MCF 10A (cell line): ENCODE measurements around the gene SPSB4. TPM values are rescaled to one million over a fixed set of nuclear protein-coding genes. Genes with fewer than 3 reads are reported as not detected.

Experiments used
- BruUV-seq: library from RNA; stranded (reverse); fragments of 400-500 nt; replicated peaks from 2 replicates; lab custom pipeline; 2021; lab: Mats Ljungman, UMichigan
- CTCF ChIA-PET: fragments of 300-600 bp; sonication (Branson Sonifier 250); formaldehyde crosslinking; extraction: SDS; loops from one replicate; lab custom pipeline; 2021; ENCODE audit warnings: antibody characterized with exemption, inconsistent platforms; lab: Yijun Ruan, JAX
- POLR2A ChIA-PET: fragments of 300-600, 350-650 bp; sonication (Branson Sonifier 250); formaldehyde crosslinking; extraction: SDS; loops from one replicate; lab custom pipeline; 2020; ENCODE audit warnings: antibody characterized with exemption, inconsistent platforms; lab: Yijun Ruan, JAX
- DNase-seq: peaks from one replicate; pipeline ENCODE4 v3.0.0-alpha.2; 2018; ENCODE audit not compliant: unreplicated experiment
- H3K27ac Mint-ChIP-seq: one replicate; pipeline ENCODE4 v1.8.0; 2022; ENCODE audit warnings: mild to moderate bottlenecking, low read depth, mixed read lengths; ENCODE audit not compliant: unreplicated experiment
- H3K27me3 Mint-ChIP-seq: one replicate; pipeline ENCODE4 v1.8.0; 2022; ENCODE audit warnings: mixed read lengths; ENCODE audit not compliant: insufficient read depth, unreplicated experiment
- H3K36me3 Mint-ChIP-seq: one replicate; pipeline ENCODE4 v1.8.0; 2022; ENCODE audit warnings: mild to moderate bottlenecking, moderate library complexity, mixed read lengths; ENCODE audit not compliant: insufficient read depth, unreplicated experiment
- H3K4me1 Mint-ChIP-seq: one replicate; pipeline ENCODE4 v1.8.0; 2022; ENCODE audit warnings: mixed read lengths; ENCODE audit not compliant: insufficient read depth, unreplicated experiment
- H3K4me3 Mint-ChIP-seq: one replicate; pipeline ENCODE4 v1.8.0; 2022; ENCODE audit warnings: mild to moderate bottlenecking, moderate library complexity, mixed read lengths; ENCODE audit not compliant: unreplicated experiment
- H3K9me3 Mint-ChIP-seq: one replicate; pipeline ENCODE4 v1.8.0; 2022; ENCODE audit warnings: mixed read lengths; ENCODE audit not compliant: unreplicated experiment
- intact Hi-C: fragments of 100-400 bp; cut with micrococcal nuclease; formaldehyde crosslinking; loops from 2 replicates; pipeline ENCODE4 v1.14.1; 2022
- total RNA-seq: library from RNA; stranded (reverse); gene quantifications from 2 replicates; pipeline ENCODE4 v1.2.3, GENCODE V29; 2022
- TF ChIP-seq, protein P1 (sequence below): fragments of 200-600 bp; IDR thresholded peaks from one replicate; pipeline ENCODE4 v1.8.0; 2022; ENCODE audit warnings: antibody characterized with exemption, mild to moderate bottlenecking; ENCODE audit not compliant: unreplicated experiment

The SPSB4 gene
- total RNA-seq, 1 experiment from 2014 or later, result not detected

DNA sequence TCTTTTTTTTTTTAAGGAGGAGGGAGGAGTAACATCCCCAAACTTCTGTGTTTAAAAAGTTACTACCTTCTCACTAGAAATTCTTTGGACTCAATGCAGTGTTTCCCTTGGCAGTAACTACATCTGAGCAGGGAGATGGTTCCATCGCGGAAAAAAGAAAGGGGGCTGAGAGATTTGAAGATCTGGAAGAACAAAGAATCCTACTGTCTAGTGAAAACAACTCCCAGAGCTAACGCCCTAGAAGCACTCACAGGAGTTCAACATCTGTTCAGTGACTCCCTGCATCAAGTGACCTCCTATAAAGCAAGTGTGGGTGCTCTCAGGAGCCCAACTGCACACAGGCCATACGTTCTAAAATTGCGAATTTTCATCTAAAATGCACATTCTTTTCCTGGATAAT is 113.7 kb downstream of the SPSB4 start:
- POLR2A ChIA-PET, result no interaction called here
- BruUV-seq, result no TSS peak
- TF ChIP-seq, protein P1, sequence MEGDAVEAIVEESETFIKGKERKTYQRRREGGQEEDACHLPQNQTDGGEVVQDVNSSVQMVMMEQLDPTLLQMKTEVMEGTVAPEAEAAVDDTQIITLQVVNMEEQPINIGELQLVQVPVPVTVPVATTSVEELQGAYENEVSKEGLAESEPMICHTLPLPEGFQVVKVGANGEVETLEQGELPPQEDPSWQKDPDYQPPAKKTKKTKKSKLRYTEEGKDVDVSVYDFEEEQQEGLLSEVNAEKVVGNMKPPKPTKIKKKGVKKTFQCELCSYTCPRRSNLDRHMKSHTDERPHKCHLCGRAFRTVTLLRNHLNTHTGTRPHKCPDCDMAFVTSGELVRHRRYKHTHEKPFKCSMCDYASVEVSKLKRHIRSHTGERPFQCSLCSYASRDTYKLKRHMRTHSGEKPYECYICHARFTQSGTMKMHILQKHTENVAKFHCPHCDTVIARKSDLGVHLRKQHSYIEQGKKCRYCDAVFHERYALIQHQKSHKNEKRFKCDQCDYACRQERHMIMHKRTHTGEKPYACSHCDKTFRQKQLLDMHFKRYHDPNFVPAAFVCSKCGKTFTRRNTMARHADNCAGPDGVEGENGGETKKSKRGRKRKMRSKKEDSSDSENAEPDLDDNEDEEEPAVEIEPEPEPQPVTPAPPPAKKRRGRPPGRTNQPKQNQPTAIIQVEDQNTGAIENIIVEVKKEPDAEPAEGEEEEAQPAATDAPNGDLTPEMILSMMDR, result no peak
- Mint-ChIP-seq H3K4me1 (no peaks in the 10 kb centered on the region), H3K27me3 (peaks cover 38% of the 10 kb centered on the region), H3K36me3 (no peaks in the 10 kb centered on the region), H3K9me3 (peaks cover 14% of the 10 kb centered on the region), H3K4me3 (no peak overlapping the region), H3K27ac (no peak overlapping the region)
- CTCF ChIA-PET, result no interaction called here
- intact Hi-C loops, result no loop called here
- no peak for DNase-seq

DNA sequence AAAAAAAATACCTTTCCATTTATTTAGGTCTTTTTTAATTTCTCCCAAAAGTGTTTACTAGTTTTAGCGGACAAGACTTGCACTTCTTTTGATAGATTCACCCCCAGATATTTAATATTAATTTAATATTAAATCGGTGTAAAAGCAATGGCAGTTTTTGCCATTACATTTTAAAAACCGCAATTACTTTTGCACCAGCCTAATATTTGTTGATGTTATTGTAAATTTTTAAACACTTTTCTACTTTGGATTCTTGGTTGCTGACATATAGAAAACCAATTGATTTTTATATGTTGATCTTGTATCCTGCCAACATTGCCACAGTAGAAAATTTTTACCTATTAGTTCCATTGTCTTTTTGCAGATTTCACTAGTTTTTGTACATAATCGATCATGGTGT is 116.5 kb downstream of the SPSB4 start:
- DNase-seq, result no peak
- Mint-ChIP-seq H3K36me3 (no peaks in the 10 kb centered on the region), H3K27ac (no peak overlapping the region), H3K27me3 (peaks cover 38% of the 10 kb centered on the region), H3K4me3 (no peak overlapping the region), H3K4me1 (no peaks in the 10 kb centered on the region), H3K9me3 (no peaks in the 10 kb centered on the region)
- POLR2A ChIA-PET, result no interaction called here
- no TSS peak for BruUV-seq
- CTCF ChIA-PET, result interaction anchor here (0.5 to 0.9 kb wide), 2 partner anchors 168 to 487 kb away, joined by 4 read pairs; no protein-coding TSS in a partner anchor
- intact Hi-C loops, result no loop called here
- TF ChIP-seq, protein P1, result no peak

DNA sequence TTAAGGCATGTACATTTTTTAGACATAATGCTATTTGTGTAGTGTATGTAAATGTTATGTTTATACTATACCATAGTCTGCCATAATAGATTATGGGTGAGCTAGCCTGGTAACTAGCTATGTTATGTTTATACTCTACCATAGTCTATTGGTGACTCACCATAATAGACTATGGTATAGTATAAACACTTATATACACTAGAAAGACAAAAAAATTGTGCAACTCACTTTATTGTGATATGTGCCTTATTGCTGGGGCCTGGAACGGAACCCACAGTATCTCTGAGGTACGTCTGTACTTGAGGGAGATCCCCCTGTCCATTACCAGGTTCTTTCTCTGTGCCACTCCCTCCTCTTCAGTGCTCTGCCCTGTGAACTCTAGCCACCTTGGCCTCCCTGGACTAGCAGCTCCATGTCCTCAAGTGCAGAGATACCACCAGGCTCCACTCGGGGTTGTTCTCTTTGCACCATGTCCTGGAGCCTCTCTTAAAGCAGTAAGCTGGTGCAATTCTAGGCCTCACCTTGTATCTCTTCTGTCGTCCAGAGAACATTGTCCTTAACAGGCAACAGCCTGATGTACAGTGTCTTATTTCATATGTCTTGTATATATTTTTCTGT is 119.6 kb downstream of the SPSB4 start:
- CTCF ChIA-PET, result interaction anchor here (1.2 kb wide), 1 partner anchor 21 kb away, joined by 4 read pairs; no protein-coding TSS in a partner anchor
- no TSS peak for BruUV-seq
- TF ChIP-seq, protein P1, result no peak
- no peak overlapping the region for H3K27ac Mint-ChIP-seq
- H3K27me3 Mint-ChIP-seq, result peaks cover 45% of the 10 kb centered on the region
- POLR2A ChIA-PET, result no interaction called here
- intact Hi-C loops, result no loop called here
- no peaks in the 10 kb centered on the region for H3K36me3 Mint-ChIP-seq
- H3K4me1 Mint-ChIP-seq, result no peaks in the 10 kb centered on the region
- no peak for DNase-seq
- no peaks in the 10 kb centered on the region for H3K9me3 Mint-ChIP-seq
- no peak overlapping the region for H3K4me3 Mint-ChIP-seq

DNA sequence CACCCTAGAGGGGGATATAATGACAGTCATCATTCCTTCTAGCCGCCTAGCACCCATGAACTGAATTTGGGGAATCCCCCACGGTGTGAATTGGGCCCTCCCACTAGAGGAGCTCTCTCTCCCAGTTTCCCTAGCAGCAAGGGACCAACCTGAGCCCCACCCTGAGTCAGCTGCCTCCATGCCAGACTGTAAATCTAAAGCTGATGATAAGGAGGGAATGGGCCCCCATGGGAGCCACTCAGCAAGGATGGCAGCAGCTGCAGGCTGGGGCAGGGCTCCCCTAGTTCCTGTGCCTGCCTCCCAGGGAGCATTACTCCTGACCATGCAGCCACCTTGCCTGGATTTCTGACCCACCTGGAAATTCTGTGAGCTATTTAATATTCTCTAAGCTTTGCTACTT is 123.5 kb downstream of the SPSB4 start:
- Mint-ChIP-seq H3K4me1 (no peaks in the 10 kb centered on the region), H3K27me3 (peaks cover 23% of the 10 kb centered on the region), H3K4me3 (no peak overlapping the region), H3K36me3 (no peaks in the 10 kb centered on the region), H3K9me3 (no peaks in the 10 kb centered on the region), H3K27ac (no peak overlapping the region)
- CTCF ChIA-PET, result interaction anchor here (0.6 to 1.2 kb wide), 4 partner anchors 9 to 174 kb away, joined by 3 to 7 read pairs (median 4); no protein-coding TSS in a partner anchor
- POLR2A ChIA-PET, result interaction anchor here (0.7 kb wide), 1 partner anchor 14 kb away, joined by 4 read pairs; no protein-coding TSS in a partner anchor
- no TSS peak for BruUV-seq
- DNase-seq, result no peak
- intact Hi-C loops, result no loop called here
- TF ChIP-seq, protein P1, result no peak
